ENCODE measurements around the gene MYH14. TPM values are rescaled to one million over a fixed set of nuclear protein-coding genes. Genes with fewer than 3 reads are reported as not detected.

Gene MYH14
- total and polyA plus RNA-seq, 2 experiments from 2014 or later: 40.9 to 64.4 TPM

DNA sequence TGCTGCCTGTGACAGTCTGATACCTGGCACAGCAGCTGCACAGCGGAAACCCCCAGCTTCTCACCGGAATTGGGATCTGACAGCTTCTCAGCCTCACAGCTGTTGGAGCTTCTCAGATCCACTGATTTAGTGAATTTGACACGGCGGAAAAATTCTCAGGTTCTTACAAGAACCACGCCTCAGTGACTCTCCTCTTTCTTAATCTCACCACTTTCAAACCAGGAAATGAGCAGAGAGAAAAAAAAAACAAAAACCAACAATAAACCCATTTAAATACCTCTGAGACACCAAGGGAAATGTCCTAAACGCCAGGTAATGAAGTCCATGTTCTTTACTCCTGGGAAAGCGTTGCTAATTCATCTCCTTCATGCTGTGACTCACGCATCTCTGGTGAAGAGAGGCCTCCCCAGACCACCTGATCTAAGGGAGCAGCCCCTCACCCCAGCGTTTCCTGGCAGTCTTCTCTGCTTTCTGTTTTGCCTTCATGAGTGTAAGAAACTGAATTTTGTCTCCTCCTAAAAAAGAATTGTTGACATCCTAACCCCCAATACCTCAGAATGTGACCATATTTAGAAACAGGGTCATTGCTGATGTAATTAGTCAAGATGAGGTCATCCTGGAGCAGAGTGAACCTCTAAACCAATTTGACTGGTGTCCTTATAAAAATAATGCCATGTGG is 24.4 kb upstream of the MYH14 start:
- no peak for DNase-seq (ENCODE audit: low spot score)
- Histone ChIP-seq H3K4me3 (no peak overlapping the region), H3K27me3 (no peaks in the 10 kb centered on the region), H4K20me1 (ENCODE audit: insufficient read depth, poor library complexity, severe bottlenecking) (no peaks in the 10 kb centered on the region), H3K79me2 (no peaks in the 10 kb centered on the region), H3K4me1 (ENCODE audit: insufficient read depth) (no peaks in the 10 kb centered on the region), H3K36me3 (replicated peaks; ENCODE audit: insufficient read depth, low read depth) (no peaks in the 10 kb centered on the region), H3K9me3 (ENCODE audit: low read depth) (no peaks in the 10 kb centered on the region), H3K9me2 (replicated peaks; ENCODE audit: insufficient read depth) (no peaks in the 10 kb centered on the region), H3K27ac (peak overlapping the region; percentile 71), H3K4me2 (no peak overlapping the region), H2AFZ (no peak overlapping the region)
- no peak for TF ChIP-seq EZH2 (IDR thresholded peaks at IDR 0.05; ENCODE audit: borderline replicate concordance)
- WGBS (ENCODE audit: low lambda C conversion rate, missing lambda C conversion rate): 67% methylated on average over 9 of the region's 9 CpGs

DNA sequence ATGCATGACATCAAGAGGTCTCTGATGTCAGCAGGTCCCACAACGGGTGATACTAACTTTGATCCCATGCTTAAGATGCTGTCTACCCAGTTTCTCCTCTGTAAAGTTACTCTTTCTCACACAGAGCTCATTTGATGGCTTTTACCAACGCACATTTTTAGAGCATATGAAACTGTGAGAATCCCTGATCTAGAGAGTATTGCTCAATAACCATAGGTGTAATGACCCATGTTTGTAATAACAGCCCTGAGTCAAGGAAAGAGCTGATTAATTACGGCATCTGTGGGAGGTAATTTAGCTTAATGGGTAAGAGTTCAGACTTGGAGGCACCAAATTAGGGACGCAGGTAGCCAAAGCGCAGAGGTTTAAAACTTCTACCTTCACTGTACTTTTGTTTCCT is 22.3 kb upstream of the MYH14 start:
- Histone ChIP-seq H3K4me2 (no peak overlapping the region), H3K79me2 (no peaks in the 10 kb centered on the region), H4K20me1 (ENCODE audit: insufficient read depth, poor library complexity, severe bottlenecking) (no peaks in the 10 kb centered on the region), H3K36me3 (replicated peaks; ENCODE audit: insufficient read depth, low read depth) (no peaks in the 10 kb centered on the region), H3K9me3 (ENCODE audit: low read depth) (no peaks in the 10 kb centered on the region), H3K4me3 (no peak overlapping the region), H3K27me3 (no peaks in the 10 kb centered on the region), H3K4me1 (ENCODE audit: insufficient read depth) (no peaks in the 10 kb centered on the region), H3K9me2 (replicated peaks; ENCODE audit: insufficient read depth) (no peaks in the 10 kb centered on the region), H2AFZ (no peak overlapping the region), H3K27ac (no peak overlapping the region)
- DNase-seq (ENCODE audit: low spot score): no peak
- no peak for TF ChIP-seq EZH2 (IDR thresholded peaks at IDR 0.05; ENCODE audit: borderline replicate concordance)
- TF ChIP-seq, protein P1, sequence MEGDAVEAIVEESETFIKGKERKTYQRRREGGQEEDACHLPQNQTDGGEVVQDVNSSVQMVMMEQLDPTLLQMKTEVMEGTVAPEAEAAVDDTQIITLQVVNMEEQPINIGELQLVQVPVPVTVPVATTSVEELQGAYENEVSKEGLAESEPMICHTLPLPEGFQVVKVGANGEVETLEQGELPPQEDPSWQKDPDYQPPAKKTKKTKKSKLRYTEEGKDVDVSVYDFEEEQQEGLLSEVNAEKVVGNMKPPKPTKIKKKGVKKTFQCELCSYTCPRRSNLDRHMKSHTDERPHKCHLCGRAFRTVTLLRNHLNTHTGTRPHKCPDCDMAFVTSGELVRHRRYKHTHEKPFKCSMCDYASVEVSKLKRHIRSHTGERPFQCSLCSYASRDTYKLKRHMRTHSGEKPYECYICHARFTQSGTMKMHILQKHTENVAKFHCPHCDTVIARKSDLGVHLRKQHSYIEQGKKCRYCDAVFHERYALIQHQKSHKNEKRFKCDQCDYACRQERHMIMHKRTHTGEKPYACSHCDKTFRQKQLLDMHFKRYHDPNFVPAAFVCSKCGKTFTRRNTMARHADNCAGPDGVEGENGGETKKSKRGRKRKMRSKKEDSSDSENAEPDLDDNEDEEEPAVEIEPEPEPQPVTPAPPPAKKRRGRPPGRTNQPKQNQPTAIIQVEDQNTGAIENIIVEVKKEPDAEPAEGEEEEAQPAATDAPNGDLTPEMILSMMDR (IDR thresholded peaks at IDR 0.05; ENCODE audit: poor library complexity): no peak
- TF ChIP-seq EZH2phosphoT487 (IDR thresholded peaks at IDR 0.05; ENCODE audit: low read depth, severe bottlenecking, unreplicated experiment): no peak
- WGBS (ENCODE audit: low lambda C conversion rate, missing lambda C conversion rate): 78% methylated on average over 5 of the region's 5 CpGs

DNA sequence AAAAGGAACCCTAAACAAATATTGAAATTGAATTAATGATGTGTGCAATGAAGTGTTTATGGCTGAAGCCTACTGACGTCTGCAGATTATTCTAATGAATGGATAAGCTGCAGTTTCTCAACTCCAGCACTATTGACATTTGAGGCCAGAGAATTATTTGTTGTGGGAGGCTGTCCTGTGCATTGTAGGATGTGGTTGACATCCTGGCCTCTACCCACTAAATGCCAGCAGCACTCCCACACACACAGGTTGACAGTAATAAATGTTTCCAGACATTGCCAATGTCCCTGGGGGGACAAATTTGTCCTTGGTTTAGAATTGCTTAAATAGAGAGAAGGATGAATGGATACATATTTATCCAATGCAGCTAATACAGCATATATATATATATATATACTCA is 19.2 kb upstream of the MYH14 start:
- Histone ChIP-seq H4K20me1 (ENCODE audit: insufficient read depth, poor library complexity, severe bottlenecking) (no peaks in the 10 kb centered on the region), H2AFZ (no peak overlapping the region), H3K4me3 (no peak overlapping the region), H3K36me3 (replicated peaks; ENCODE audit: insufficient read depth, low read depth) (no peaks in the 10 kb centered on the region), H3K27me3 (no peaks in the 10 kb centered on the region), H3K9me3 (ENCODE audit: low read depth) (no peaks in the 10 kb centered on the region), H3K79me2 (no peaks in the 10 kb centered on the region), H3K27ac (no peak overlapping the region), H3K4me2 (no peak overlapping the region), H3K4me1 (ENCODE audit: insufficient read depth) (no peaks in the 10 kb centered on the region), H3K9me2 (replicated peaks; ENCODE audit: insufficient read depth) (no peaks in the 10 kb centered on the region)
- no peak for TF ChIP-seq EZH2 (IDR thresholded peaks at IDR 0.05; ENCODE audit: borderline replicate concordance)
- TF ChIP-seq, protein P1 (IDR thresholded peaks at IDR 0.05; ENCODE audit: poor library complexity): no peak
- no peak for TF ChIP-seq EZH2phosphoT487 (IDR thresholded peaks at IDR 0.05; ENCODE audit: low read depth, severe bottlenecking, unreplicated experiment)
- WGBS (ENCODE audit: low lambda C conversion rate, missing lambda C conversion rate): 19% methylated on average over 1 of the region's 1 CpG
- DNase-seq (ENCODE audit: low spot score): no peak

DNA sequence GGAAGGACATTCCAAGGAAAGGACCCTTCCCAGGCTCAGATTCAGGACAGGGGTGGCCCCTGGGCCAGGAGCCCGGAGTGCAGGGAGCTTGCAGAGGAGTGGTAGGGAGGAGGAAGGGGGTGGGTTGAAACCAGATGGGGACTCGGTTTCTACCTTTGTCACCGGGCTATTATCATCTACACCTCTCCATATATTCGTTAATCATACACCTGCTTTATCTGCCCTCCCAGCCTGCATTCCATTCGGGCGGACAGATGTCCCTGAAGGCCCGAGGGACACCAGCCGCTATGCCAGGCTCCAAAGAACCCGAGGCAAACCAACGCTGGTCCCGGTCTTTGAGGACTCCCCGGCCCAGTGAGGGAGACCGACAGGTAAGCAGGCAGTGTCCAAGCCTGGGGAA is 15.5 kb upstream of the MYH14 start:
- H3K79me2 ChIP-seq: no peaks in the 10 kb centered on the region
- no peaks in the 10 kb centered on the region for H3K9me3 ChIP-seq (ENCODE audit: low read depth)
- peaks cover 3% of the 10 kb centered on the region for H3K27me3 ChIP-seq
- H3K4me1 ChIP-seq (ENCODE audit: insufficient read depth): no peaks in the 10 kb centered on the region
- TF ChIP-seq, protein P1 (IDR thresholded peaks at IDR 0.05; ENCODE audit: poor library complexity): no peak
- TF ChIP-seq EZH2phosphoT487 (IDR thresholded peaks at IDR 0.05; ENCODE audit: low read depth, severe bottlenecking, unreplicated experiment) (no peak), EZH2 (IDR thresholded peaks at IDR 0.05; ENCODE audit: borderline replicate concordance) (no peak)
- WGBS (ENCODE audit: low lambda C conversion rate, missing lambda C conversion rate): 77% methylated on average over 13 of the region's 13 CpGs
- no peak overlapping the region for H2AFZ ChIP-seq
- no peak overlapping the region for H3K4me3 ChIP-seq
- H3K4me2 ChIP-seq: no peak overlapping the region
- no peaks in the 10 kb centered on the region for H4K20me1 ChIP-seq (ENCODE audit: insufficient read depth, poor library complexity, severe bottlenecking)
- H3K36me3 ChIP-seq (replicated peaks; ENCODE audit: insufficient read depth, low read depth): no peaks in the 10 kb centered on the region
- no peak for DNase-seq (ENCODE audit: low spot score)
- no peaks in the 10 kb centered on the region for H3K9me2 ChIP-seq (replicated peaks; ENCODE audit: insufficient read depth)
- H3K27ac ChIP-seq: no peak overlapping the region
